SK-N-SH (cell line): ENCODE data around the gene ADNP2. TPM values are rescaled to one million over a fixed set of nuclear protein-coding genes. Genes with fewer than 3 reads are reported as not detected.

ENCODE experiments used
- CTCF ChIA-PET: fragments of 300-600, 350-600 bp; formaldehyde crosslinking; extraction: SDS; loops from one replicate; lab custom pipeline; 2021; lab: Yijun Ruan, JAX
- POLR2A ChIA-PET: fragments of 350-600 bp; sonication (Branson Sonifier 250); formaldehyde crosslinking; extraction: SDS; loops from one replicate; lab custom pipeline; 2020; ENCODE audit warnings: antibody characterized with exemption, inconsistent platforms; lab: Yijun Ruan, JAX
- DNase-seq: peaks from one replicate; pipeline ENCODE4 v3.0.0; 2012
- H2AFZ ChIP-seq: fragments of 200-600 bp; sonication (generic); 2 replicates; pipeline ENCODE4 v1.8.1; 2016; ENCODE audit warnings: antibody characterized with exemption, mild to moderate bottlenecking, low read depth
- H3F3A ChIP-seq: fragments of 200-600 bp; sonication (generic); replicated peaks from 2 replicates; pipeline ENCODE3; 2016; ENCODE audit warnings: antibody characterized with exemption, mild to moderate bottlenecking; ENCODE audit not compliant: insufficient read depth
- H3K27ac ChIP-seq, 2 experiments: fragments of 200-500 bp in 1 of 2; fragments of 200-600 bp in 1 of 2; sonication (Bioruptor generic) in 1 of 2; sonication (generic), shearing (Covaris generic) in 1 of 2; 2 replicates each; pipeline versions ENCODE4 v1.5.1 to v1.6.1; 2014 to 2016; ENCODE audit warnings: low read depth in 2 of 2, inconsistent platforms in 1 of 2, low read length in 1 of 2, mild to moderate bottlenecking in 1 of 2, mixed read lengths in 1 of 2
- H3K27me3 ChIP-seq: fragments of 200-600 bp; sonication (generic), shearing (Covaris generic); 2 replicates; pipeline ENCODE4 v1.6.1; 2016; ENCODE audit warnings: mixed run types; ENCODE audit not compliant: insufficient read depth
- H3K36me3 ChIP-seq, 2 experiments: fragments of 200-500 bp in 1 of 2; fragments of 200-600 bp in 1 of 2; sonication (Bioruptor generic) in 1 of 2; sonication (generic) in 1 of 2; replicated peaks in 1 of 2; 2 replicates each; pipeline versions ENCODE3 to v1.5.1; 2014 to 2016; ENCODE audit warnings: low read length in 1 of 2, mild to moderate bottlenecking in 1 of 2; ENCODE audit not compliant: insufficient read depth in 2 of 2, control insufficient read depth in 1 of 2
- H3K4me1 ChIP-seq, 2 experiments: fragments of 200-500 bp in 1 of 2; fragments of 200-600 bp in 1 of 2; sonication (Bioruptor generic) in 1 of 2; sonication (generic), shearing (Covaris generic) in 1 of 2; 2 replicates each; pipeline versions ENCODE4 v1.5.1 to v1.6.1; 2014 to 2016; ENCODE audit warnings: low read depth in 1 of 2, low read length in 1 of 2, mixed run types in 1 of 2; ENCODE audit not compliant: insufficient read depth in 2 of 2, control insufficient read depth in 1 of 2
- H3K4me2 ChIP-seq: fragments of 200-600 bp; sonication (generic), shearing (Covaris generic); 2 replicates; pipeline ENCODE4 v1.6.1; 2017; ENCODE audit warnings: mixed run types
- H3K4me3 ChIP-seq, 2 experiments: fragments of 200-500 bp in 1 of 2; fragments of 200-600 bp in 1 of 2; sonication (Bioruptor generic) in 1 of 2; sonication (generic), shearing (Covaris generic) in 1 of 2; 2 replicates each; pipeline versions ENCODE4 v1.5.1 to v1.8.1; 2014 to 2016; ENCODE audit warnings: low read depth in 2 of 2, inconsistent platforms in 1 of 2, low read length in 1 of 2, mild to moderate bottlenecking in 1 of 2, mixed read lengths in 1 of 2, moderate library complexity in 1 of 2
- H3K79me2 ChIP-seq: fragments of 200-600 bp; sonication (generic); 2 replicates; pipeline ENCODE4 v1.8.1; 2017; ENCODE audit warnings: mild to moderate bottlenecking; ENCODE audit not compliant: insufficient read depth
- H3K9ac ChIP-seq: fragments of 200-600 bp; sonication (generic); 2 replicates; pipeline ENCODE4 v1.6.1; 2017; ENCODE audit warnings: mixed run types
- H3K9me2 ChIP-seq: fragments of 200-600 bp; sonication (generic); 2 replicates; pipeline ENCODE4 v1.6.1; 2017; ENCODE audit warnings: mixed run types
- H3K9me3 ChIP-seq: fragments of 200-600 bp; sonication (generic); 2 replicates; pipeline ENCODE4 v1.6.1; 2017; ENCODE audit warnings: mixed run types, mild to moderate bottlenecking, moderate library complexity
- H4K20me1 ChIP-seq: fragments of 200-600 bp; sonication (generic); 2 replicates; pipeline ENCODE4 v1.6.1; 2017; ENCODE audit warnings: mild to moderate bottlenecking, mixed run types; ENCODE audit not compliant: insufficient read depth
- CHD2 ChIP-seq: fragments of 150-350 bp; IDR thresholded peaks from 2 replicates; pipeline ENCODE4 v1.6.1; 2018; ENCODE audit warnings: low read length; ENCODE audit not compliant: partially characterized antibody
- CTCF ChIP-seq: fragments of 200-600 bp; sonication (generic); IDR thresholded peaks from 2 replicates; pipeline ENCODE4 v1.6.1; 2017; ENCODE audit warnings: antibody characterized with exemption, mild to moderate bottlenecking, moderate library complexity
- ELF1 ChIP-seq: IDR thresholded peaks from 2 replicates; pipeline ENCODE4 v1.4.0; 2012
- EP300 ChIP-seq, 2 experiments: IDR thresholded peaks; 2 replicates each; pipeline versions ENCODE4 v1.4.0 to v1.6.1; 2012; ENCODE audit warnings: borderline replicate concordance in 1 of 2, low read depth in 1 of 2, low read length in 1 of 2
- FOSL2 ChIP-seq: IDR thresholded peaks from 2 replicates; pipeline ENCODE4 v1.4.0; 2012; ENCODE audit warnings: low read depth, mild to moderate bottlenecking, moderate library complexity, borderline replicate concordance
- FOXJ3 ChIP-seq: sonication (generic); formaldehyde crosslinking; IDR thresholded peaks from 2 replicates; pipeline ENCODE4 v1.5.1; 2020; ENCODE audit warnings: mild to moderate bottlenecking, missing genetic modification reagents
- FOXM1 ChIP-seq: IDR thresholded peaks from 2 replicates; pipeline ENCODE4 v1.4.0; 2012; ENCODE audit warnings: low read depth, mild to moderate bottlenecking
- GABPA ChIP-seq: IDR thresholded peaks from 2 replicates; pipeline ENCODE4 v1.4.0; 2012; ENCODE audit warnings: low read depth, mild to moderate bottlenecking
- MAX ChIP-seq: IDR thresholded peaks from 2 replicates; pipeline ENCODE4 v1.4.0; 2012; ENCODE audit warnings: low read depth
- MEF2A ChIP-seq: IDR thresholded peaks from 2 replicates; pipeline ENCODE4 v1.4.0; 2012; ENCODE audit warnings: low read depth, borderline replicate concordance
- MXI1 ChIP-seq: IDR thresholded peaks from 2 replicates; pipeline ENCODE4 v1.6.1; 2012; ENCODE audit warnings: mild to moderate bottlenecking, low read depth, low read length, improper control_type of control experiment
- NFIC ChIP-seq: IDR thresholded peaks from 2 replicates; pipeline ENCODE4 v1.4.0; 2012; ENCODE audit warnings: borderline replicate concordance
- NRF1 ChIP-seq: IDR thresholded peaks from 2 replicates; pipeline ENCODE4 v1.6.1; 2012; ENCODE audit warnings: low read depth, mild to moderate bottlenecking, low read length
- PBX3 ChIP-seq: IDR thresholded peaks from 2 replicates; pipeline ENCODE4; 2012
- RAD21 ChIP-seq: IDR thresholded peaks from 2 replicates; pipeline ENCODE4 v1.6.1; 2012; ENCODE audit warnings: mild to moderate bottlenecking, low read length
- RCOR1 ChIP-seq: fragments of 150-350 bp; IDR thresholded peaks from 2 replicates; pipeline ENCODE4 v1.6.1; 2017; ENCODE audit warnings: antibody characterized with exemption, low read length
- RFX5 ChIP-seq: IDR thresholded peaks from 2 replicates; pipeline ENCODE4 v1.6.1; 2012; ENCODE audit warnings: mild to moderate bottlenecking, improper control_type of control experiment, low read length
- RXRA ChIP-seq: IDR thresholded peaks from 2 replicates; pipeline ENCODE4 v1.4.0; 2012; ENCODE audit warnings: low read depth, mild to moderate bottlenecking, borderline replicate concordance
- SIN3A ChIP-seq: IDR thresholded peaks from 2 replicates; pipeline ENCODE4 v1.6.1; 2012; ENCODE audit warnings: low read depth, mild to moderate bottlenecking, low read length, moderate library complexity, borderline replicate concordance
- SMC3 ChIP-seq: IDR thresholded peaks from 2 replicates; pipeline ENCODE4 v1.6.1; 2012; ENCODE audit warnings: low read depth, low read length, improper control_type of control experiment
- TAF1 ChIP-seq: IDR thresholded peaks from 2 replicates; pipeline ENCODE4 v1.6.1; 2012; ENCODE audit warnings: low read depth, mild to moderate bottlenecking, low read length, moderate library complexity, borderline replicate concordance
- TCF12 ChIP-seq: IDR thresholded peaks from 2 replicates; pipeline ENCODE4 v1.4.0; 2012
- TEAD4 ChIP-seq: IDR thresholded peaks from 2 replicates; pipeline ENCODE4 v1.4.0; 2012; ENCODE audit warnings: mild to moderate bottlenecking, borderline replicate concordance; ENCODE audit not compliant: insufficient read depth
- YY1 ChIP-seq: IDR thresholded peaks from 2 replicates; pipeline ENCODE4 v1.4.0; 2012; ENCODE audit warnings: low read depth, mild to moderate bottlenecking
- ZBTB33 ChIP-seq: IDR thresholded peaks from 2 replicates; pipeline ENCODE4 v1.4.0; 2012; ENCODE audit warnings: low read depth, borderline replicate concordance
- WGBS: methylation state at CpG from one replicate; pipeline ENCODE4 v1.1.6; 2017; ENCODE audit warnings: low lambda C conversion rate; 5-methylcytosine and 5-hydroxymethylcytosine counted together
- polyA plus RNA-seq, 3 experiments: library from polyadenylated mRNA; depleted of rRNA; stranded (reverse); fragments of >200 nt; gene quantifications; 2 replicates each; pipeline ENCODE4 v1.2.3, GENCODE V29; 2012

ADNP2 gene
- polyA plus RNA-seq, 1 of the 3 experiments (the other 2 are of a cell fraction): 4.3 TPM

GRCh38 chr18:80132180-80132812, 23.2 kb downstream of the ADNP2 start:
- peaks cover 40 to 45% of the 10 kb centered on the region in 2 experiments for H3K36me3 ChIP-seq
- no peaks in the 10 kb centered on the region for H3K27me3 ChIP-seq
- peaks cover 72% of the 10 kb centered on the region for H3K79me2 ChIP-seq
- H4K20me1 ChIP-seq: peaks cover 23% of the 10 kb centered on the region
- no peak overlapping the region for H3K4me3 ChIP-seq
- H3F3A ChIP-seq: no peaks in the 10 kb centered on the region
- WGBS: 95% methylated on average over 3 of the region's 3 CpGs
- no peak for DNase-seq
- no peak overlapping the region for H3K4me2 ChIP-seq
- POLR2A ChIA-PET: no interaction called here
- H3K9me2 ChIP-seq: no peaks in the 10 kb centered on the region
- no peak overlapping the region for H3K9ac ChIP-seq
- TF ChIP-seq FOXJ3 (no peak), CHD2 (no peak), MXI1 (no peak), GABPA (no peak), FOSL2 (no peak), MEF2A (no peak), FOXM1 (no peak), MAX (no peak), SMC3 (no peak), TCF12 (no peak), YY1 (no peak), PBX3 (no peak), TAF1 (no peak), TEAD4 (no peak), CTCF (no peak), RCOR1 (no peak), RAD21 (no peak)
- CTCF ChIA-PET: no interaction called here
- no peaks in the 10 kb centered on the region for H3K9me3 ChIP-seq
- H3K27ac ChIP-seq: peak overlapping the region in 1 of 2 experiments; percentile 18; a peak in 1 of 4 replicates
- no peak overlapping the region for H2AFZ ChIP-seq
- H3K4me1 ChIP-seq: peaks cover 4 to 15% of the 10 kb centered on the region in 2 experiments; a peak in 1 of 4 replicates

- peaks cover 36 to 51% of the 10 kb centered on the region in 2 experiments for H3K36me3 ChIP-seq
- H3K9me3 ChIP-seq: no peaks in the 10 kb centered on the region
- POLR2A ChIA-PET: no interaction called here
- no peaks in the 10 kb centered on the region for H3K27me3 ChIP-seq
- CTCF ChIA-PET: no interaction called here
- no peaks in the 10 kb centered on the region for H3K9me2 ChIP-seq
- no peaks in the 10 kb centered on the region for H3F3A ChIP-seq
- H2AFZ ChIP-seq: no peak overlapping the region
- no peak for DNase-seq
- H3K4me1 ChIP-seq: peaks cover 4 to 15% of the 10 kb centered on the region in 2 experiments; a peak in 1 of 4 replicates
- H3K9ac ChIP-seq: no peak overlapping the region
- no peak overlapping the region for H3K4me2 ChIP-seq
- H4K20me1 ChIP-seq: peaks cover 19% of the 10 kb centered on the region
- H3K79me2 ChIP-seq: peaks cover 66% of the 10 kb centered on the region
- no peak overlapping the region for H3K4me3 ChIP-seq
- no peak overlapping the region for H3K27ac ChIP-seq
- whole genome bisulfite sequencing: 56% methylated on average over 1 of the region's 1 CpG
- no peak for TF ChIP-seq NFIC
- no peak for TF ChIP-seq GABPA
- TF ChIP-seq NRF1: no peak
- no peak for TF ChIP-seq TCF12
- TF ChIP-seq RXRA: no peak
- TF ChIP-seq CHD2: no peak
- TF ChIP-seq YY1: no peak
- TF ChIP-seq RFX5: no peak
- no peak for TF ChIP-seq ELF1
- no peak for TF ChIP-seq SIN3A
- no peak for TF ChIP-seq EP300 (IDR thresholded peaks at IDR 0.05; ENCODE audit: borderline replicate concordance in 1 of 2, low read depth in 1 of 2, low read length in 1 of 2)
- no peak for TF ChIP-seq RCOR1
- TF ChIP-seq ZBTB33: no peak
- no peak for TF ChIP-seq MAX
Measured at GRCh38 chr18:80133124-80133523, 24.1 kb downstream of the ADNP2 start.
